Gastrocnemius medialis (tissue), 4 donors: Measurements from ENCODE around the gene MERTK.

Experiments used
- CTCF ChIP-seq, 5 experiments: fragments of 450-650 bp in 3 of 5; fragments of 200-600 bp in 2 of 5; sonication (generic) in 2 of 5; IDR thresholded peaks in 4 of 5; conservative IDR thresholded peaks in 1 of 5; 1 replicate in 4 of 5; 2 replicates in 1 of 5; pipeline ENCODE4 v1.5.1; 2016 to 2019; ENCODE audit warnings: antibody characterized with exemption in 5 of 5, mild to moderate bottlenecking in 3 of 5, moderate library complexity in 3 of 5
- POLR2A ChIP-seq, 2 donors: fragments of 450-650 bp; IDR thresholded peaks; one replicate each; pipeline ENCODE4 v1.6.1; 2017; ENCODE audit warnings: antibody characterized with exemption in 2 of 2, mild to moderate bottlenecking in 2 of 2, moderate library complexity in 2 of 2

GRCh38 chr2:111946294-111947114, 48.1 kb downstream of the MERTK start:
- TF ChIP-seq CTCF (IDR thresholded peaks at IDR 0.05 in 4 of 5, conservative IDR thresholded peaks at IDR 0.05 in 1 of 5) (no peak), POLR2A (IDR thresholded peaks at IDR 0.05) (no peak)
